Hematopoietic multipotent progenitor cell treated with erythropoietin and hydrocortisone succinate and interleukin-3 and kit ligand, for 15 days (in vitro differentiated cells): ENCODE measurements around the gene CCNI2.
"Not testable (repeated sequence)": the region's sequence is repeated elsewhere in the genome, so short reads cannot be mapped to it uniquely, and the experiment has no call there.

Experiments used
- DNase-seq: peaks from one replicate; pipeline ENCODE4 v3.0.0-alpha.2; 2015; ENCODE audit warnings: low spot score

The CCNI2 gene

DNA sequence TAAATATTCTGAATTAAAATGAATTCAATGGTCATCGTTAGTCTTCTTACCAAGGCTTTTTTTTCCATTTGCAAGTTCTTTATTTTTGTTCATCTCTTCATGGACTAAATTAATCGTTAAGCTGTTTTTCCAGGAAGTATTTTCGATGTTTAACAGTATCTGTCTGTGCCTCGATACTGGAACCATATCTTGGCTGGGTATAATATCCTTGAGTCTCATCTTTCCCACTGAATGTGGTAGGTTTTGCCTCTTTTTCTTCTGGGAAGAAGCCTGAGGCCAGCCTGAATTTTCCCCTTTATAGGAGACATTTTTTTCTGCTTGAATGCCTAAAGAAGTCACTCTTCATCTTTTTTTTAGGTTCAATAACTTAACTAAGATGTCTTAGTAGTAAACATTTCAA lies 33.8 kb downstream of the CCNI2 start:
- no peak for DNase-seq

DNA sequence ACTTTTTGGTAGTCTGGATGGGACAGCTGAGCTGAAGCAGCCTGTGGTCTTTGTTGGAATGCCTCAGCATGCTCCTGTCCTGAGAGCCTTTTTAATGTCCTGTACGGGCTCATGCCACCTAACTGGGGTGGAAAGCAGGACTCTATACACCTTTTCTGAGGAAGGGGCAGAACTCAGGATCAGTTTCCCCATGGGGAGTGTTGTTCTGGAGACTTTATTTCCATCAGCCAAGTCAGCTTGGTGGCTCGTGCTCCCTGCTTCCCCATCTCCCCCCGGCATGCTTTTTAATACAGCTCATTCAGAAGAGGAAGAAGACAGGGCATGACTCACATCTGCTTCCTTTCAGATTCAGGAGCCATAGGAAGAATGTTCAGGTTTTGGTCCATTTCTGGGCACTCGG lies 34.9 kb downstream of the CCNI2 start:
- no peak for DNase-seq

DNA sequence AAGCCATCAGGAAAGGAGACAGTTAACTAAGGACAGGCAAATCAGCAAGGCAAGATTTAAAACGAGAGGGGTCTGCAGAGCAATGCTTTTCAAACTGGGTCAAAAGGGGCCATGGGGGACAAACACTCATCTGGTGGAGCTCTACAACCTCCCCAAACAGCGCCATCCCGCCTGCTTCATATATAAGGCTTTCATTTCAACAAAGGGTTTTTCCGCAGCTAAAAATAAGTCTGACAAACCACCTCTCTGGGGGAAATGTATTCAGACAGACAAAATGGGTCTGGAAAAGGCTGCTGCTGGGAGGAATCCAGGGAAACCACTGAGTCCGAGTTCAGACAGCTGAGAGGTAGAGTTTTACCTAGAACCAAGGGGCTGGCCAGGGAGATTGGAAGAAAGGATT lies 38.1 kb downstream of the CCNI2 start:
- DNase-seq = no peak

DNA sequence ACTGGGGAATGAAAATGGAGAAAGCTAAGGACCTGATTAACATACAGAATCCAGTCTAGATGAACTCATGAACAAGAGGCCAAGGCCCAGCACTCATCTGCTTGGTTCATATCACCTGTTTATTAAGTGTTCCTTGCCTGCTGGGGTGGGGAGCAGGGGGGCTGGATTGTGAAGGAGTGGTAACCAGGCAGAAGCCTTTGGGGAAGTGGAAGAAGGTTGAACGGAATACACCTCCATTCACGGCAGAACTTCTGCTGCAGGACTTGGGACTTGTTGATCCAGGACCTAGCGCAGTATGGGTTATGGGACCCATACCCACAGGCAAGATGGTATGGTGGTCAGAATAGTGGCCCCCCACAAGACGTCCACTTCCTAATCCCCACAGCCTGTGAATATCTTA lies 38.6 kb downstream of the CCNI2 start:
- DNase-seq = no peak

DNA sequence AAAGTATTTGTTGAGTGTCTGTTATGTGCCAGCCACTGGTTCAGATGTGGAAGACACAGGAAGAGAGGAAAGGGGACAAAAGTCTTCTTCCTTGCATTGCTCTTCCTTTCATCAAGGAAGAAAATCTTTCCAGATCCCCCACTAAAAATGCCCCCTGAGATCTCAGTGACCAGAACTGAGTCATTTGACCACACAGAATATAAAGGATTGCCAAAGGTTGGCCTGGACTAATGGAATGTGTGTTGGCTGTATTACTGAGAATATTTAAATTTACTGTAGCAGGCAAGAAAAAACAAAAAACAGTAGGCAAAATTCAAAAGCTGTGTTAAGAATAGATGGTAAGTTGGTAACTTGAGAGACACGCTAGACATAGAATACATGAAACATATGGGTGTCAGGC lies 39.9 kb downstream of the CCNI2 start:
- no peak for DNase-seq

DNA sequence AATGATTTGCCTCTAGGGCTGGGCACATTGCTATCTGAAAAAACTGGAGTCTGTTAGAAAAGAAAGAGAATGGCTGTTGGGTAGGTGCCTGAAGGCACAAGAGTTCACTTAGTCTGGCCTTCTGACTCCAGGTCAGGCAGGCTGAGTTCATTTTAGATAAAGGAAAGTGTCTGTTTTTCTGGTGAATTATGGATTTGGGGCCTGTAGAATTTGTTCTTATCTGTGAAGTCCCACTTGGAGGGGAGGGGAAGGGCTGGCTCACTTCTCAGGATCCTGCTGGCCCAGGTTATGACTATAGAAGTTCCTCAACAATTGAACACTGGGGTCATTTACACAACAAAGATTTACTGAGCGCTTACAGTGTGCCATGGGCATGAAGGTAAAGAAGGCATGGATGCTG lies 41.3 kb downstream of the CCNI2 start:
- DNase-seq = no peak

DNA sequence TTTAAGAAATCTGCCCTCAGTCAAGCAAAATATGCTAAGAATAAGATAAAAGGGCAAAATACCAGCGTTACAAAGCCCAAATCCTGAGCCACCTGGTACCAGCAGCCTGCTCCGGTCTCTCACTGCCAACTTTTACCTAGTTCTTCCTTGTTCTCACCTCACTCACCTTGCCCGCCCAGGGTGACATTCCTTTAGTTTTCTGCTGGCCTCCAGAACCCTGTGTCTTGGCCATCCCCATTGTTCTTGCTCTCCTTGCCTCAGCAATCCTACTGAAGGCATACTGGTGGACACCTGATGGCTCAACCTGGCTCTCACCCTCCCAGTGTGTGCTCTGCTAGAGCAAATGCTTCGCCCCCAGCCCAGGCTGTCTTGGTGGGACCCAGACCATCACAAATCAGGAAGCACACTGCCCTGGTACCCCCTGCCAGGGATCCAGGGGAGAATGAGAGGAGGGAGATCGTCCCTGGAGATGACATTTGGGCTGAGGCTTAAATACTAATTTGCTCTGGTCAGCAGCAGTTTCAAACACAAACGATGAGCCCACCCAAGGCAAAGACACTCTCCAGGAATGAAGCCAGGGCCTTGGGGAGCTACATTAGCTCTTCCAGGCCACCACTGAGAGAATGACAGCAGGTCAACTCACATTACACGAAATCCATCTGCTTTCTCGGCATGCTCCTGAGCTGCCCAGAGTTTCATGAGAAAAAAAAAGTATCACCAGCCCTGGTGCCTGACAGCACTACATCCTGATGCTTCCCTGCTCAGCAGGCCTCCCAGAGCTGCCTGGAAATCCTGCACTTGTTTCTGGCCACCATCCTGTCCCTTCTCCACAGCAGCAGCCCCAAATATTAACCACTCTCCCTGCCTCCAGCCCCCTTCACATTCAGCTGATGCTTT lies 42.0 kb downstream of the CCNI2 start:
- no peak for DNase-seq

DNA sequence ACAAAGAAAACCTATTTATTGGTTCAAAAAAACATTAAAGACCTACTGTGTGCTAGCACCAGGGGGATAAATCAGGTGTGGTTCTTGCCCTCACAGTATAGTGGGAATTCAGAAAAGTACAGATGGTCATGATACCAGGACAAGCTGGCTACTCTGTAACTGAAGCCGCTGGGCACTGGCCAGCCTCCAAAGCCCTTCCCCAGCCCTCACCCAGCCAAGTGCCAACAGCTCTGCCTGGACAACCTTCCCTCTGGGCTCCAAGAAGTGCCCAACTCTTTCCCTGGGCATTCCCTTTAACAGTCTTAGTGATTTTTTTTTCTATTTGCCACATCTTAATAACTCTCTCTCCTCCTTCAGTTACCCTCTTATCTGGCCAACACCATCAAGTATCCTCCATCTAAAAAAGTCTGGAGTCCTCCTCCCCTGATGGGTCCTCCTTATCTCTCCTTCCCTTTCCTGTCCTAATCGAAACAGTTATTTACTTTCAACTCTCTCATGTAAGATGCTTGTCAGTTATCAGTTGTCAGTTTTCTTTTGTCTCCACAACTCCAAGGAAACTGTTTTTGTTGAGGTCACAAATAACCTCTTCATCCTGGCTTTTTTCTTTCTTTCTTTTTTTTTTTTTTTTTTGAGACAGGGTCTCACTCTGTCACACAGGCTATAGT lies 43.1 kb downstream of the CCNI2 start:
- no peak for DNase-seq

DNA sequence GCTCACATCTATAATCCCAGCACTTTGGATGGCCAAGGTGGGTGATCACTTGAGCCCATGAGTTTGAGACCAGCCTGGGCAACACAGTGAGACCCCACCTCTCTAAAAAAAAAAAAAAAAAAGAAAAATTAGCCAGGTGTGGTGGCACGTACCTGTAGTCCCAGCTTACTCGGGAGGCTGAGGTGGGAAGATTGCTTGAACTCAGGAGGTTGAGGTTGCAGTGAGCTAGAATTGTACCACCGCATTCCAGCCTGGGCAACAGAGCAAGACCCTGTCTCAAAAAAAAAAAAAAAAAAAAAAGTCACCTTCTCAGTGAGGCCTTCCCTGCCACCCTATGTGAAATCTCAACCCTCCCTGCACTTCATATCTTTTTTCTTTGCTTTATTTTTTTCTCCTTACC lies 43.8 kb downstream of the CCNI2 start:
- no peak for DNase-seq

DNA sequence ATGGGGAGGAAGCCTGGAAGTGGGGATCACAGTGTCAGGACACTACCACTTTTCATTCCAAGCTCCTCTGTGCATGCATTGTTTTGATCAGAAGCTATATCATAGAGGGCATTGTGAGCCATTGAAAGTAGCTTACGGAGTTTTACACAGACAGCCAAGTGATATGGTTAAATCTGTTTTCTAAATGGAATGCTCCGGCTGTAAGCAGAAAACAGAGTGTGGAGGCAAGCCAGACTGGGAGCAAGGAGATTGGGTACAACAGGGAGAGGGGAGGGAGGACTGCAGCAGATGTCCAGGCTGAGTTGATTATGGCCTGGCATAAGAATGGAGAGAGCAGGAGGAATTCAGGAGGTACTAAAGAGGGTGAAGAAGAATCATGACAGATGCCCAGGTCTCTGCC lies 50.4 kb downstream of the CCNI2 start:
- no peak for DNase-seq

DNA sequence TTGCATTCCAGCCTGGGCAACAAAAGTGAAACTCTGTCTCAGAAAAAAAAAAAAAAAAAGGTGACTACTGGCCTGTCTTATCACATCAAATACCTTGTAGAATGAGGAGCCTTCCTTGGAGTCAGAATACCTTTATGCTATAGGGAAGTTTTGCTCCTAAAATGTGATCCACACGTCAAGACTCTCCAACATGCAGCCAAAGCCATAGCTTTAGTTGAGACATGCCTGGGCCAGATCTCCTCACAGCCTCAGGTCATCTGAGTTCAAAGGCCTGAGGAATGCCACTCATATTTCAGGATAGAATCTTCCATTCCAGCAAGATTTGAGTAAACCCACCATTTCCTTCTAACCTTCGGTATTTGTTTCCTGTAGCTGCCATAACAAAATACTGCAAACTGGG lies 52.2 kb downstream of the CCNI2 start:
- no peak for DNase-seq

DNA sequence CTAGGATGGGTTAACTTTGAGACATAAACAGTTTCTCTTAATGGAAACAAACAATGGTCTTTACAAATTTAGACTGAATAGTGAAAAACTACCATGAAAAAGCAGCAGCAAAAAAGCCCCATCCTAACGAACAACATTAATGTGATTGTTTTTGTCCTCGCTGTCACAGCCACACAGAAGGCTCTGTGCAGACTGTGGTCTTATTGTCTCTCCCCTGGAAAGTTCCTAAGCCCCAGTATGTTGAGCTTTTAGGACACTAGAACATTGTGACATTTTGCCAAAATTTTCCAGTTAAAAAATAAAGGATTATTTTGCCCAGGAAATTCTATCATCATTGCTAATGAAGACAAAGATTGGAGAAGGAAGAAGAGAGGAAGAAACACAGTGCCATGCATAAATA lies 53.3 kb downstream of the CCNI2 start:
- DNase-seq = no peak

DNA sequence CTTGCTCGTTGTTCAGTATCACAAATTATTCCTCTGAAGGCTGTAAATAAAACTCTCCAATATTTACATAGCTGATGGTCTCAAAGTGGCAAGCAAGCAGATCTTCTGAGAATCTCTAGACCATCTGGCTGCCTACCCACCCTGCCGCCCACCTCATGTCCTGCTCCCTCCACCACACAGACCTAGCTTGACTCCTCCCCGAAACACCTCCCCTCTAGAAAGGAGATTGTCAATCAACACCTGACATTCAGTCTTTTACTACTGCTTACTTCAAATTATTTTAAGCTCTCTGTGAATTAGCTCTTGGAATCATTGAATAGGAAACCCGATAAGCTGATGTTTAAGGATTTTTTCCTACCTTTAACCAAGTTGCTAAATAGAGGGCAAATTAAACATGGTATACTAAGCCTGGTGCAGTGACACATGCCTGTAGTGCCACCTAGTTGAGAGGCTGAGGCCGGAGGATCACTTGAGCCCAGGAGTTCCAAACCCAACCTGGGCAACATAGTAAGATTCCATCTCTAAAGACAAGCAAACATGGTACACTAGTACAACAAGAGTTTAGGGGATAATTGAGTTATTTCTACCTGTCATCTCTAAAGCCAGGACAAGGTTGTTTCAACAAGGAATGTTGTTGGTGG lies 54.9 kb downstream of the CCNI2 start:
- no peak for DNase-seq

DNA sequence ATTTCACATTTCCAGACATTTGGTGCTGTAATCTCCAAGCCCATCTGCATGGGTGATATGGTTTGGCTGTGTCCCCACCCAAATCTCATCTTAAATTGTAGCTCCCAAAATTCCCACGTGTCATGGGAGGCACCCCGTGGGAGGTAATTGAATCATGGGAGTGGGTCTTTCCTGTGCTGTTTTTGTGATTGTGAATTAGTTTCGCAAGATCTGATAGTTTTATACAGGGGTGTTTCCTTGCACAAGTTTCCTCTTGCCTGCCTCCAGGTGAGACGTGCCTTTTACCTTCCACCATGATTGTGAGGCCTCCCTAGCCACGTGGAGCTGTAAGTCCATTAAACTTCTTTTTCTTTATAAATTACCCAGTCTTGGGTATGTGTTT lies 55.5 kb downstream of the CCNI2 start:
- not testable (repeated sequence) for DNase-seq
